GM12878 (cell line): ENCODE measurements around the gene MBNL1. TPM values are rescaled to one million over a fixed set of nuclear protein-coding genes. Genes with fewer than 3 reads are reported as not detected.
A peak's percentile ranks its signal among the peaks of the same experiment; 100 is the strongest.

Experiments used
- ATF7 ChIP-seq: fragments of 450-650 bp; IDR thresholded peaks from 2 replicates; pipeline ENCODE4 v1.6.1; 2016; ENCODE audit warnings: low read depth, mild to moderate bottlenecking
- BCL3 ChIP-seq: IDR thresholded peaks from 2 replicates; pipeline ENCODE4 v1.6.1; 2011; ENCODE audit warnings: borderline replicate concordance, low read depth, mild to moderate bottlenecking, moderate library complexity, low read length; ENCODE audit not compliant: insufficient read depth, poor library complexity, severe bottlenecking
- CBX5 ChIP-seq: sonication (generic); IDR thresholded peaks from 2 replicates; pipeline ENCODE4 v1.6.1; 2016; ENCODE audit warnings: low read depth, moderate library complexity, mild to moderate bottlenecking, inconsistent platforms
- CHD2 ChIP-seq: IDR thresholded peaks from 2 replicates; pipeline ENCODE4 v1.6.1; 2011; ENCODE audit warnings: low read depth, low read length, improper control_type of control experiment, borderline replicate concordance
- ELK1 ChIP-seq: IDR thresholded peaks from 2 replicates; pipeline ENCODE4 v1.6.1; 2012; ENCODE audit warnings: low read depth, low read length, improper control_type of control experiment
- EZH2 ChIP-seq: IDR thresholded peaks from 2 replicates; pipeline ENCODE4 v1.6.1; 2012; ENCODE audit warnings: low read depth, mild to moderate bottlenecking, control low read depth, inconsistent platforms, low read length, borderline replicate concordance; ENCODE audit not compliant: control insufficient read depth
- FOXM1 ChIP-seq: IDR thresholded peaks from 2 replicates; pipeline ENCODE4 v1.6.1; 2012; ENCODE audit warnings: low read depth, mild to moderate bottlenecking, inconsistent platforms, low read length, moderate library complexity
- IKZF1 ChIP-seq: fragments of 450-650 bp; conservative IDR thresholded peaks from 2 replicates; pipeline ENCODE4 v1.6.1; 2017; ENCODE audit warnings: antibody characterized with exemption, mild to moderate bottlenecking
- KLF5 ChIP-seq: fragments of 450-650 bp; IDR thresholded peaks from 2 replicates; pipeline ENCODE4 v1.6.1; 2014; ENCODE audit warnings: mild to moderate bottlenecking; ENCODE audit not compliant: partially characterized antibody
- MTA2 ChIP-seq: fragments of 450-650 bp; IDR thresholded peaks from 2 replicates; pipeline ENCODE4 v1.6.1; 2016; ENCODE audit warnings: low read depth, mild to moderate bottlenecking, moderate library complexity
- NR2C2 ChIP-seq: IDR thresholded peaks from 2 replicates; pipeline ENCODE4 v1.6.1; 2011; ENCODE audit warnings: borderline replicate concordance, low read depth; ENCODE audit not compliant: control insufficient read depth, insufficient read length
- RAD51 ChIP-seq: fragments of 450-650 bp; IDR thresholded peaks from 2 replicates; pipeline ENCODE4 v1.6.1; 2016; ENCODE audit warnings: moderate library complexity, mild to moderate bottlenecking, inconsistent platforms
- SIX5 ChIP-seq: IDR thresholded peaks from 2 replicates; pipeline ENCODE4 v1.6.1; 2011; ENCODE audit warnings: mild to moderate bottlenecking, low read depth, low read length, moderate library complexity; ENCODE audit not compliant: severe bottlenecking
- SKIL ChIP-seq: fragments of 450-650 bp; IDR thresholded peaks from 2 replicates; pipeline ENCODE4 v1.6.1; 2017; ENCODE audit warnings: mild to moderate bottlenecking, low read depth, inconsistent platforms; ENCODE audit not compliant: poor library complexity, severe bottlenecking
- SMAD5 ChIP-seq: IDR thresholded peaks from 2 replicates; pipeline ENCODE4 v1.6.1; 2016; ENCODE audit warnings: antibody characterized with exemption, low read depth
- STAT3 ChIP-seq: IDR thresholded peaks from 2 replicates; pipeline ENCODE4 v1.6.1; 2011; ENCODE audit warnings: low read depth, low read length, improper control_type of control experiment
- TBL1XR1 ChIP-seq: IDR thresholded peaks from 2 replicates; pipeline ENCODE4 v1.6.1; 2012; ENCODE audit warnings: low read depth, low read length, improper control_type of control experiment
- ZBTB33 ChIP-seq: fragments of 450-650 bp; IDR thresholded peaks from 2 replicates; pipeline ENCODE4 v1.6.1; 2017; ENCODE audit warnings: mild to moderate bottlenecking
- ZNF622 ChIP-seq: fragments of 450-650 bp; IDR thresholded peaks from 2 replicates; pipeline ENCODE4 v1.6.1; 2017; ENCODE audit warnings: mild to moderate bottlenecking, inconsistent platforms
- polyA plus RNA-seq, 11 experiments: library from polyadenylated mRNA; depleted of rRNA in 4 of 11; unstranded in 6 of 11; stranded (reverse) in 5 of 11; fragments of >200 nt; fragmentation: Nextera tagmentation in 4 of 11; fragmentation: Illumina TruSeq in 1 of 11; extraction: Ambion mirVana in 4 of 11; extraction: Trizol in 1 of 11; gene quantifications; 1 replicate in 1 of 11; 2 replicates in 10 of 11; pipeline versions ENCODE4 v1.2.1 to v1.2.3, GENCODE V29; 2011 to 2016; ENCODE audit warnings: inconsistent platforms in 2 of 11, missing spikeins in 2 of 11, low read depth in 1 of 11
- total RNA-seq, 4 experiments: library from RNA; depleted of rRNA in 3 of 4; stranded (reverse); fragments of >200 nt in 3 of 4; fragmentation: Illumina TruSeq in 1 of 4; extraction: Trizol in 1 of 4; gene quantifications; 2 replicates each; pipeline versions ENCODE4 v1.2.1 to v1.2.3, GENCODE V29; 2013 to 2021

Gene MBNL1
- total and polyA plus RNA-seq, 10 of the 15 experiments (the other 5 are each of a cell fraction or from before 2014, with no cell fraction given), result 59.6 to 337 (median 143) TPM

GRCh38 chr3:152269056-152269830 lies 514 bp downstream of the MBNL1 start (continued):
- no peak for TF ChIP-seq ZBTB33
- TF ChIP-seq BCL3, result no peak
- peak; percentile 58; the same call in 1 of the 2 replicates for TF ChIP-seq CHD2
- TF ChIP-seq NR2C2, result no peak
- peak; percentile 48 for TF ChIP-seq TBL1XR1
- TF ChIP-seq ZNF622, result no peak
- no peak for TF ChIP-seq STAT3
- TF ChIP-seq CBX5, result peak; percentile 48; the same call in 1 of the 2 replicates
- 0 out of 2 replicates have a peak, but pooled peaks have one; percentile 3 for TF ChIP-seq SMAD5
- 0 out of 2 replicates have a peak, but pooled peaks have one; percentile 14 for TF ChIP-seq ELK1
- no peak for TF ChIP-seq EZH2
- TF ChIP-seq IKZF1, result peak; percentile 88
- TF ChIP-seq ATF7, result no peak
- no peak; the same call in none of the 2 replicates for TF ChIP-seq FOXM1
- no peak for TF ChIP-seq SKIL
- no peak for TF ChIP-seq MTA2
- no peak for TF ChIP-seq RAD51
- no peak for TF ChIP-seq KLF5
- TF ChIP-seq SIX5, result no peak
